GM12878 (cell line): ENCODE data around the gene SLC25A39. TPM values are rescaled to one million over a fixed set of nuclear protein-coding genes. Genes with fewer than 3 reads are reported as not detected.

Source experiments
- ATAC-seq: fragments of 200-7000 bp; cut with Tn5 transposase; 3 replicates; pipeline ENCODE4 v1.9.1; 2020; ENCODE audit warnings: mild to moderate bottlenecking, moderate library complexity
- BruUV-seq: library from RNA; stranded (reverse); fragments of 400-500 nt; replicated peaks from 2 replicates; lab custom pipeline; 2021; lab: Mats Ljungman, UMichigan
- CTCF ChIA-PET: fragments of 300-600 bp; sonication (Branson Sonifier 250); formaldehyde crosslinking; extraction: SDS; loops from one replicate; lab custom pipeline; 2021; ENCODE audit warnings: inconsistent platforms; lab: Yijun Ruan, JAX
- POLR2A ChIA-PET: fragments of 350-600 bp; formaldehyde crosslinking; extraction: SDS; loops from one replicate; lab custom pipeline; 2021; ENCODE audit warnings: inconsistent platforms; lab: Charles Lee
- RAD21 ChIA-PET: fragments of 300-600 bp; sonication (Branson Sonifier 250); formaldehyde crosslinking; loops from one replicate; lab custom pipeline; 2023; ENCODE audit warnings: antibody characterized with exemption; ENCODE audit not compliant: unreplicated experiment; lab: Charles Lee
- SMC1A ChIA-PET: fragments of 300-600 bp; sonication (Branson Sonifier 250); formaldehyde crosslinking; loops from one replicate; lab custom pipeline; 2023; ENCODE audit not compliant: unreplicated experiment, uncharacterized antibody; lab: Charles Lee
- DNase-seq: peaks from one replicate; pipeline ENCODE4 v3.0.0-alpha.2; 2011; ENCODE audit warnings: low read depth, low spot score
- FAIRE-seq: peaks from 3 replicates; lab custom pipeline; 2011; peaks lifted over from hg19 to GRCh38; lab: Jason Lieb, UNC
- H2AFZ ChIP-seq: 2 replicates; pipeline ENCODE4 v1.6.0; 2011; ENCODE audit warnings: low read depth, low read length, control low read depth; ENCODE audit not compliant: control insufficient read depth
- H3K27ac ChIP-seq: 2 replicates; pipeline ENCODE4 v1.5.1; 2011; ENCODE audit warnings: control low read depth; ENCODE audit not compliant: control insufficient read depth, insufficient read depth
- H3K27me3 ChIP-seq, 2 experiments: replicated peaks in 1 of 2; 2 replicates each; pipeline versions ENCODE4 v1.6.0 to v1.6.1; 2011; ENCODE audit warnings: low read length in 1 of 2; ENCODE audit not compliant: control insufficient read depth in 2 of 2, insufficient read depth in 2 of 2
- H3K36me3 ChIP-seq, 2 experiments: 2 replicates each; pipeline ENCODE4 v1.5.1; 2011; ENCODE audit warnings: low read length in 1 of 2; ENCODE audit not compliant: control insufficient read depth in 2 of 2, insufficient read depth in 2 of 2
- H3K4me1 ChIP-seq: 2 replicates; pipeline ENCODE4 v1.6.1; 2011; ENCODE audit warnings: mild to moderate bottlenecking, low read length, moderate library complexity, mixed read lengths; ENCODE audit not compliant: control insufficient read depth, insufficient read depth
- H3K4me2 ChIP-seq: 2 replicates; pipeline ENCODE4 v1.6.0; 2011; ENCODE audit warnings: control low read depth; ENCODE audit not compliant: control insufficient read depth, insufficient read depth
- H3K4me3 ChIP-seq: fragments of 200-600 bp; sonication (generic); 2 replicates; pipeline ENCODE4 v1.5.1; 2016
- H3K79me2 ChIP-seq: 2 replicates; pipeline ENCODE4 v1.6.0; 2011; ENCODE audit warnings: low read length; ENCODE audit not compliant: control insufficient read depth, insufficient read depth
- H3K9ac ChIP-seq: 2 replicates; pipeline ENCODE4 v1.8.0; 2011; ENCODE audit warnings: low read length, control low read depth, mixed read lengths; ENCODE audit not compliant: control insufficient read depth, insufficient read depth
- H3K9me3 ChIP-seq: replicated peaks from 3 replicates; pipeline ENCODE4 v1.5.1; 2011; ENCODE audit warnings: mild to moderate bottlenecking, low read length; ENCODE audit not compliant: control insufficient read depth, insufficient read depth
- H4K20me1 ChIP-seq: 2 replicates; pipeline ENCODE4 v1.6.0; 2011; ENCODE audit not compliant: control insufficient read depth, insufficient read depth
- BRCA1 ChIP-seq: IDR thresholded peaks from 2 replicates; pipeline ENCODE4 v1.6.1; 2011; ENCODE audit warnings: low read depth, low read length, improper control_type of control experiment
- TCF12 ChIP-seq: IDR thresholded peaks from 2 replicates; pipeline ENCODE4 v1.6.1; 2011; ENCODE audit warnings: low read depth, mild to moderate bottlenecking, low read length
- ZBTB11 ChIP-seq: fragments of 450-650 bp; formaldehyde crosslinking; IDR thresholded peaks from 2 replicates; pipeline ENCODE4 v1.5.0; 2022; ENCODE audit warnings: mild to moderate bottlenecking, missing genetic modification characterization
- ZNF687 ChIP-seq: fragments of 450-650 bp; IDR thresholded peaks from 2 replicates; pipeline ENCODE4 v1.6.1; 2017; ENCODE audit warnings: mild to moderate bottlenecking, moderate library complexity
- WGBS: methylation state at CpG from one replicate; pipeline ENCODE4 v1.1.6; 2016; ENCODE audit warnings: low lambda C conversion rate; ENCODE audit not compliant: insufficient replicate concordance, insufficient coverage; ENCODE audit errors: missing lambda C conversion rate; 5-methylcytosine and 5-hydroxymethylcytosine counted together
- in situ Hi-C: fragments of 300-500 bp; cut with MboI; formaldehyde crosslinking; loops from 9 replicates; pipeline ENCODE4 v1.14.3; 2018; ENCODE audit warnings: mixed read lengths
- intact Hi-C: fragments of 100-400 bp; cut with micrococcal nuclease; formaldehyde crosslinking; loops from one replicate; pipeline ENCODE4 v1.14.2; 2022; ENCODE audit not compliant: unreplicated experiment
- polyA plus RNA-seq, 11 experiments: library from polyadenylated mRNA; depleted of rRNA in 4 of 11; unstranded in 6 of 11; stranded (reverse) in 5 of 11; fragments of >200 nt; fragmentation: Nextera tagmentation in 4 of 11; fragmentation: Illumina TruSeq in 1 of 11; extraction: Ambion mirVana in 4 of 11; extraction: Trizol in 1 of 11; gene quantifications; 1 replicate in 1 of 11; 2 replicates in 10 of 11; pipeline versions ENCODE4 v1.2.1 to v1.2.3, GENCODE V29; 2011 to 2016; ENCODE audit warnings: inconsistent platforms in 2 of 11, missing spikeins in 2 of 11, low read depth in 1 of 11
- total RNA-seq, 4 experiments: library from RNA; depleted of rRNA in 3 of 4; stranded (reverse); fragments of >200 nt in 3 of 4; fragmentation: Illumina TruSeq in 1 of 4; extraction: Trizol in 1 of 4; gene quantifications; 2 replicates each; pipeline versions ENCODE4 v1.2.1 to v1.2.3, GENCODE V29; 2013 to 2021

The SLC25A39 gene
- total and polyA plus RNA-seq, 10 of the 15 experiments (the other 5 are each of a cell fraction or from before 2014, with no cell fraction given) = 3.5 to 270 (median 150) TPM

GRCh38 chr17:44310188-44310587 lies 14.4 kb downstream of the SLC25A39 start:
- H3K36me3 ChIP-seq = no peaks in the 10 kb centered on the region
- H4K20me1 ChIP-seq = no peaks in the 10 kb centered on the region
- H3K79me2 ChIP-seq = no peaks in the 10 kb centered on the region
- POLR2A ChIA-PET = no interaction called here
- no peak overlapping the region for H3K4me2 ChIP-seq
- H3K9ac ChIP-seq = no peak overlapping the region
- H2AFZ ChIP-seq = no peak overlapping the region
- BruUV-seq = no TSS peak
- H3K4me1 ChIP-seq = peaks cover 3% of the 10 kb centered on the region; the same call in 1 of the 2 replicates
- no peak for TF ChIP-seq ZBTB11
- TF ChIP-seq, all 136 proteins: peak for 0
- Histone ChIP-seq H3K27me3 (peaks cover 8 to 15% of the 10 kb centered on the region in 2 experiments), H3K4me3 (no peak overlapping the region), H3K9me3 (no peaks in the 10 kb centered on the region), H3K27ac (no peak overlapping the region)
- 44% methylated on average over 2 of the region's 2 CpGs for WGBS
- in situ Hi-C loops = no loop called here
- RAD21 ChIA-PET = interaction anchor here (1.0 kb wide), 1 partner anchor 100 kb away, joined by 3 read pairs; no protein-coding TSS in a partner anchor
- SMC1A ChIA-PET = interaction anchor here (1.2 kb wide), 1 partner anchor 30 kb away, joined by 3 read pairs; no protein-coding TSS in a partner anchor
- CTCF ChIA-PET = no interaction called here
- ATAC-seq (no peak), FAIRE-seq (no peak), DNase-seq (no peak)
- intact Hi-C loops = no loop called here

GRCh38 chr17:44309472-44309871 lies 15.2 kb downstream of the SLC25A39 start:
- Histone ChIP-seq H3K9me3 (no peaks in the 10 kb centered on the region), H4K20me1 (no peaks in the 10 kb centered on the region), H3K4me1 (no peaks in the 10 kb centered on the region; the same call in 1 of the 2 replicates), H2AFZ (no peak overlapping the region), H3K27me3 (peaks cover 6 to 13% of the 10 kb centered on the region in 2 experiments), H3K36me3 (no peaks in the 10 kb centered on the region), H3K79me2 (no peaks in the 10 kb centered on the region), H3K27ac (no peak overlapping the region), H3K4me2 (no peak overlapping the region), H3K4me3 (no peak overlapping the region), H3K9ac (no peak overlapping the region)
- 72% methylated on average over 5 of the region's 5 CpGs for WGBS
- in situ Hi-C loops (no loop called here), intact Hi-C loops (no loop called here)
- DNase-seq = no peak
- ChIA-PET SMC1A (no interaction called here), POLR2A (no interaction called here), CTCF (no interaction called here), RAD21 (no interaction called here)
- BruUV-seq = no TSS peak
- no peak for ATAC-seq
- FAIRE-seq = no peak
- TF ChIP-seq ZNF687 (no peak), TCF12 (no peak), BRCA1 (no peak)
